Sigmoid colon (tissue), 7 donors: ENCODE measurements around the gene STAT5B. TPM values are rescaled to one million over a fixed set of nuclear protein-coding genes. Genes with fewer than 3 reads are reported as not detected.
A peak's percentile ranks its signal among the peaks of the same experiment; 100 is the strongest.
"Not testable (repeated sequence)": the region's sequence is repeated elsewhere in the genome, so short reads cannot be mapped to it uniquely, and the experiment has no call there.

Source experiments
- DNase-seq: peaks from one replicate; pipeline ENCODE4 v3.0.0-alpha.2; 2019
- H3K27ac ChIP-seq, 4 donors: fragments of 200-600 bp; sonication (generic); one replicate each; pipeline ENCODE4 v1.5.1; 2016 to 2019; ENCODE audit warnings: mild to moderate bottlenecking in 1 of 4
- H3K27me3 ChIP-seq, 3 donors: fragments of 200-600 bp; sonication (generic); one replicate each; pipeline ENCODE4 v1.5.1; 2019; ENCODE audit warnings: mild to moderate bottlenecking in 1 of 3
- H3K36me3 ChIP-seq, 4 donors: fragments of 200-600 bp; sonication (generic); one replicate each; pipeline ENCODE4 v1.5.1; 2016 to 2019
- H3K4me1 ChIP-seq, 4 donors: fragments of 200-600 bp; sonication (generic); one replicate each; pipeline ENCODE4 v1.5.1; 2017 to 2019
- H3K4me3 ChIP-seq, 4 donors: fragments of 200-600 bp; sonication (generic); one replicate each; pipeline ENCODE4 v1.5.1; 2017 to 2019; ENCODE audit warnings: mild to moderate bottlenecking in 2 of 4, moderate library complexity in 1 of 4
- H3K9me3 ChIP-seq, 4 donors: fragments of 200-600 bp in 3 of 4; sonication (generic) in 3 of 4; one replicate each; pipeline versions ENCODE4 v1.5.1 to v1.6.1; 2013 to 2019
- EP300 ChIP-seq, 4 donors: sonication (generic); formaldehyde crosslinking; IDR thresholded peaks; one replicate each; pipeline ENCODE4 v1.6.1; 2017; ENCODE audit warnings: antibody characterized with exemption in 4 of 4
- POLR2A ChIP-seq, 2 donors: fragments of 450-650 bp; IDR thresholded peaks; one replicate each; pipeline ENCODE4 v1.6.1; 2016; ENCODE audit warnings: antibody characterized with exemption in 2 of 2, mild to moderate bottlenecking in 2 of 2, moderate library complexity in 2 of 2
- POLR2AphosphoS5 ChIP-seq, 4 donors: sonication (generic); formaldehyde crosslinking; IDR thresholded peaks; one replicate each; pipeline ENCODE4 v1.6.1; 2017; ENCODE audit warnings: antibody characterized with exemption in 4 of 4
- WGBS, 2 donors: extraction: QIAGEN DNeasy Blood & Tissue Kit; methylation state at CpG; one replicate each; pipeline ENCODE4 v1.1.7; 2013; 5-methylcytosine and 5-hydroxymethylcytosine counted together
- intact Hi-C: fragments of 100-400 bp; cut with DNase I; formaldehyde crosslinking; loops from one replicate; pipeline ENCODE4 v1.15.1; 2023
- polyA plus RNA-seq, 3 donors: library from polyadenylated mRNA; stranded (reverse); fragments of 200-250 nt; gene quantifications; one replicate each; pipeline ENCODE4 v1.2.3, GENCODE V29; 2013
- total RNA-seq, 4 donors: library from RNA; depleted of rRNA; stranded (reverse); fragments of >200 nt; gene quantifications; one replicate each; pipeline ENCODE4 v1.1.0, GENCODE V29; 2016
- TF ChIP-seq, protein P1 (sequence below), 4 experiments: fragments of 450-650 bp in 3 of 4; fragments of 200-600 bp in 1 of 4; IDR thresholded peaks; one replicate each; pipeline ENCODE4 v1.5.1; 2016 to 2019; ENCODE audit warnings: antibody characterized with exemption in 4 of 4, mild to moderate bottlenecking in 3 of 4, moderate library complexity in 2 of 4
- donor health status: healthy with polysubstance abuse.
- donor health status: Bipolar disorder and iron deficiency.
- donor health status: healthy.

Gene STAT5B
- total and polyA plus RNA-seq, 7 donors: 11.3 to 117 (median 93.5) TPM

DNA sequence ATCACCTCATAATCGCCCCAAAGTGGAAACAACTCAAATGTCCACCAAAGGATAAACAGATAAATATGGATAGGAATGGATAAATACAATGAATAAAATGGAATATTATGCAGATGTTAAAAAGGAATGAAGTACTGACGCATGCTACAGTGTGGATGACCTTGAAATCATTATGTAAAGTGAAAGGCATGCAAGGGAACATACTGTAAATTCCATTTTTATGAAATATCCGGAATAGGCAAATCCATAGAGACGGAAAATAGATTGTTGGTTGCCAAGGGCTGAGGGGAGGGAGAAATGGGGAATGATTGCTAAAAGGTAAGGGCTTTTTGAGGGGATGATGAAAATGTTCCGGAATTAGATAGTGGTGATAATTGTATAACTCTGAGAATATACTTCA is 36.0 kb downstream of the STAT5B start:
- H3K9me3 ChIP-seq: no peaks in the 10 kb centered on the region
- DNase-seq: no peak
- TF ChIP-seq EP300 (IDR thresholded peaks at IDR 0.05) (no peak), POLR2AphosphoS5 (IDR thresholded peaks at IDR 0.05) (no peak), POLR2A (IDR thresholded peaks at IDR 0.05) (no peak)
- TF ChIP-seq, protein P1, sequence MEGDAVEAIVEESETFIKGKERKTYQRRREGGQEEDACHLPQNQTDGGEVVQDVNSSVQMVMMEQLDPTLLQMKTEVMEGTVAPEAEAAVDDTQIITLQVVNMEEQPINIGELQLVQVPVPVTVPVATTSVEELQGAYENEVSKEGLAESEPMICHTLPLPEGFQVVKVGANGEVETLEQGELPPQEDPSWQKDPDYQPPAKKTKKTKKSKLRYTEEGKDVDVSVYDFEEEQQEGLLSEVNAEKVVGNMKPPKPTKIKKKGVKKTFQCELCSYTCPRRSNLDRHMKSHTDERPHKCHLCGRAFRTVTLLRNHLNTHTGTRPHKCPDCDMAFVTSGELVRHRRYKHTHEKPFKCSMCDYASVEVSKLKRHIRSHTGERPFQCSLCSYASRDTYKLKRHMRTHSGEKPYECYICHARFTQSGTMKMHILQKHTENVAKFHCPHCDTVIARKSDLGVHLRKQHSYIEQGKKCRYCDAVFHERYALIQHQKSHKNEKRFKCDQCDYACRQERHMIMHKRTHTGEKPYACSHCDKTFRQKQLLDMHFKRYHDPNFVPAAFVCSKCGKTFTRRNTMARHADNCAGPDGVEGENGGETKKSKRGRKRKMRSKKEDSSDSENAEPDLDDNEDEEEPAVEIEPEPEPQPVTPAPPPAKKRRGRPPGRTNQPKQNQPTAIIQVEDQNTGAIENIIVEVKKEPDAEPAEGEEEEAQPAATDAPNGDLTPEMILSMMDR (IDR thresholded peaks at IDR 0.05): no peak
- no peaks in the 10 kb centered on the region for H3K36me3 ChIP-seq
- intact Hi-C loops: no loop called here
- H3K4me3 ChIP-seq: no peak overlapping the region
- H3K27me3 ChIP-seq: no peaks in the 10 kb centered on the region
- WGBS, 2 donors: 85 to 94% methylated on average over 5 of the region's 5 CpGs
- no peak overlapping the region for H3K27ac ChIP-seq
- H3K4me1 ChIP-seq: peaks cover 0 to 21% (median 11%) of the 10 kb centered on the region in 4 donors

DNA sequence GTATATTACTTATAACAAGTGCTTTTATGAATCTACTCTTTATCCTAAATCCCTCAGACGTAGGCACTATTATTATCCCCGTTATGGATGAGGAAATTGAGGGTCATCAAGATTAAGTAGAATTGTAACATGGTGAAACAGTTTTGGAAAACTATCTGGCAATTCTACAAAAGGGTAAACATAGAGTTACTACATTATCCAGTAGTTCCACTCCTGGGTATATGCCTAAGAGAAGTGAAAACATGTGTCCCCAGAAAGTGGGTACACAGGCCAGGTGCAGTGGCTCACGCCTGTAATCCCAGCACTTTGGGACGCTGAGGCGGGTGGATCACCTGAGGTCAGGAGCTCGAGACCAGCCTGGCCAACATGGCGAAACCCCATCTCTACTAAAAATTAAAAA is 36.6 kb downstream of the STAT5B start:
- WGBS, 2 donors: 90 to 93% methylated on average over 7 of the region's 7 CpGs
- H3K27me3 ChIP-seq, intact Hi-C loops, H3K36me3 ChIP-seq, H3K4me3 ChIP-seq, DNase-seq, H3K27ac ChIP-seq, H3K9me3 ChIP-seq: not testable (repeated sequence)
- H3K4me1 ChIP-seq: peaks cover 0 to 28% (median 14%) of the 10 kb centered on the region in 4 donors

DNA sequence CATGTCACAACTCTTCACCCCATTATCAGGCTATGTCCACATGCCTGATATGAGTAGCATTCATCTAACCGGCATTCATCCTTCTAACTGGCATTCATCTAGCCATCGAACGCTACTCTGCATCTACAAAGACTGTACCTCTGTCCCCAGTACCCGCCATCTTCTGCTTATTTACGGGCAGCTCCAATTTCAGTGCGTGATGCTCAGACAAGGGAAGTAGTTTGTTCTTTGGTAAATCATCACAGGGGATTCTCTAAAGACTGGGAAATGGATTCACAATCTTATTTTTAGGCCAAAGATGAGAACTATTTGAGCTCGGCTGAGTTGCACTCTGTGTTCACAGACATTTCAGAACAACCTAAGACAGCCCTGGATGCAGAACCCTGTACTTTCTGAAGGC is 39.4 kb downstream of the STAT5B start:
- Histone ChIP-seq H3K36me3 (no peaks in the 10 kb centered on the region), H3K4me1 (peaks cover 0 to 37% (median 22%) of the 10 kb centered on the region in 4 donors), H3K4me3 (no peak overlapping the region), H3K27me3 (no peaks in the 10 kb centered on the region), H3K27ac (no peak overlapping the region), H3K9me3 (no peaks in the 10 kb centered on the region)
- intact Hi-C loops: no loop called here
- no peak for TF ChIP-seq EP300 (IDR thresholded peaks at IDR 0.05)
- WGBS, 2 donors: 95% methylated on average over 7 of the region's 7 CpGs
- peak; percentile 18 for DNase-seq

DNA sequence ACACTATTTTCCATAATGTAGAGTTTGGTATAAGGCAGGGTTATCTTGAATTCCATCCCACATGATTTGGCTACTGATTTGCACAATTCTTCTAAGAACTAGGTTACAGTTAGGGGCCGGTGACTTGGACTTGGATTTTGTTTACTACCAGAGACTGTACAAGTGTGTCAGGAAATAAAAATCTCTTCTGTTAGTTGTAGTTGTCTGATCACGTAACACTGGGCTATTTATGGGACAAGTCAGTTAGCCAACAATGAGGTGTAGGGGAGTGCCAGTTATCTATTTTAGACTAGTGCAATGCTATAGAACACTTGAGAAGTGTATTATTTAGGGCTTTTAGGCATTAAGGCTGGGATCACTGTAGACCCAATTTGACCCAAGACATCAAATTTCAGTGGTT is 42.2 kb downstream of the STAT5B start:
- no peak for TF ChIP-seq POLR2A (IDR thresholded peaks at IDR 0.05)
- TF ChIP-seq EP300 (IDR thresholded peaks at IDR 0.05): no peak
- TF ChIP-seq POLR2AphosphoS5 (IDR thresholded peaks at IDR 0.05): peak in 2 of 4 donors; percentile 6 to 7
- TF ChIP-seq, protein P1 (IDR thresholded peaks at IDR 0.05): no peak
- H3K4me1 ChIP-seq: peaks cover 0 to 24% (median 18%) of the 10 kb centered on the region in 4 donors
- no peak overlapping the region for H3K4me3 ChIP-seq
- peak overlapping the region in 1 of 4 donors; percentile 10 for H3K27ac ChIP-seq
- H3K27me3 ChIP-seq: no peaks in the 10 kb centered on the region
- H3K9me3 ChIP-seq: no peaks in the 10 kb centered on the region
- intact Hi-C loops: no loop called here
- peaks cover 0 to 4% (median 0%) of the 10 kb centered on the region in 4 donors for H3K36me3 ChIP-seq
- 53 to 78% methylated on average over 2 of the region's 2 CpGs for WGBS, 2 donors
- DNase-seq: peak; percentile 29

DNA sequence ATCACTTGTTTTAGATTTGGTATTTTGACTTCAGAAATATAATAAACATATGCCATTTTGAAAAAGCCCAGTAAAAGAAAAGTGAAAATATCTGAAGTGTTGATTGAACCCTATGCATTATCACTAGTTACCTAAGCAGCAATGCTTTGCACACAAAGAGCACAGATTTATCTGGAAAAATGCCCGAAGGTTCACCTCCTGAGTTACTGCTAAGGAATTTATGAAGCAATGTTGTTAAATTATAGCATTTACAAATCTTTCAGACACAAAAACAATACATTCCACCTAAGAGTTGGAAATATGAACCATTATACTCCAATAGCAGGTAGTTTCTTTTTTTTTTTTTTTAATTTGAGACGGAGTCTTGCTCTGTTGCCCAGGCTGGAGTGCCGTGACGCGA is 43.0 kb downstream of the STAT5B start:
- Histone ChIP-seq H3K4me1 (peaks cover 0 to 29% (median 24%) of the 10 kb centered on the region in 4 donors), H3K27me3 (no peaks in the 10 kb centered on the region)
- TF ChIP-seq POLR2AphosphoS5 (IDR thresholded peaks at IDR 0.05): no peak
- no peak for TF ChIP-seq EP300 (IDR thresholded peaks at IDR 0.05)
- TF ChIP-seq, protein P1 (IDR thresholded peaks at IDR 0.05): no peak
- no peak for TF ChIP-seq POLR2A (IDR thresholded peaks at IDR 0.05)

DNA sequence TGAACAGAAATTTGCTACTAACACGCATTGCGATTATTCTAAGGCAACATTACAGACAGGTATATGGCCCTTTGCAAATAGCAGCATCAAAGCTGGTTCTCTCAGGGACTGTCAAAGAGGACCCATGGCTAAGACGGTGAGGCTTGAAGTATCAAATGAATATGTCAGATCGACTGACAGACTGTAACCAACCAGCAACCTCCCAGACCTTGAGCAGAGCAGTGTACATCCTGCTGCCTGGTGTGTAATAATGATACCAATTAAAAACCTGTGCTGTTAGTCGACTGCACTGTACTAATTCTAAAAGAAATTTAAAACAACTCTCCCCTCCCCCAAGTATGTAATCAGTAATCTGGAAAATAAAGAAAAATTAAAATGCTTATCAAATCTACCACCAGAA is 46.0 kb downstream of the STAT5B start:
- Histone ChIP-seq H3K27me3 (no peaks in the 10 kb centered on the region), H3K36me3 (peaks cover 0 to 20% (median 5%) of the 10 kb centered on the region in 4 donors), H3K4me1 (peaks cover 0 to 34% (median 34%) of the 10 kb centered on the region in 4 donors), H3K27ac (no peak overlapping the region), H3K9me3 (no peaks in the 10 kb centered on the region), H3K4me3 (no peak overlapping the region)
- DNase-seq: peak; percentile 20
- 86 to 88% methylated on average over 5 of the region's 5 CpGs for WGBS, 2 donors
- intact Hi-C loops: no loop called here
- no peak for TF ChIP-seq POLR2AphosphoS5 (IDR thresholded peaks at IDR 0.05)
- TF ChIP-seq EP300 (IDR thresholded peaks at IDR 0.05): no peak
- no peak for TF ChIP-seq POLR2A (IDR thresholded peaks at IDR 0.05)
- TF ChIP-seq, protein P1 (IDR thresholded peaks at IDR 0.05): no peak

More for the DNA sequence above, 43.0 kb downstream of the STAT5B start:
- Histone ChIP-seq H3K36me3 (peaks cover 0 to 4% (median 0%) of the 10 kb centered on the region in 4 donors), H3K9me3 (no peaks in the 10 kb centered on the region), H3K27ac (no peak overlapping the region), H3K4me3 (no peak overlapping the region)
- intact Hi-C loops: no loop called here
- WGBS, 2 donors: 97% methylated on average over 5 of the region's 5 CpGs
- DNase-seq: no peak
